AG09319 (cell line): ENCODE data around the gene BHMT2.
A peak's percentile ranks its signal among the peaks of the same experiment; 100 is the strongest.

ENCODE experiments used
- DNase-seq: peaks from one replicate; pipeline ENCODE4 v3.0.0-alpha.2; 2010; ENCODE audit warnings: low read depth; ENCODE audit errors: extremely low read depth
- TF ChIP-seq, protein P1 (sequence below): IDR thresholded peaks from 2 replicates; pipeline ENCODE4 v1.5.1; 2011; ENCODE audit warnings: low read depth, mild to moderate bottlenecking, inconsistent platforms, low read length, moderate library complexity

BHMT2 gene, protein sequence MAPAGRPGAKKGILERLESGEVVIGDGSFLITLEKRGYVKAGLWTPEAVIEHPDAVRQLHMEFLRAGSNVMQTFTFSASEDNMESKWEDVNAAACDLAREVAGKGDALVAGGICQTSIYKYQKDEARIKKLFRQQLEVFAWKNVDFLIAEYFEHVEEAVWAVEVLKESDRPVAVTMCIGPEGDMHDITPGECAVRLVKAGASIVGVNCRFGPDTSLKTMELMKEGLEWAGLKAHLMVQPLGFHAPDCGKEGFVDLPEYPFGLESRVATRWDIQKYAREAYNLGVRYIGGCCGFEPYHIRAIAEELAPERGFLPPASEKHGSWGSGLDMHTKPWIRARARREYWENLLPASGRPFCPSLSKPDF

DNA sequence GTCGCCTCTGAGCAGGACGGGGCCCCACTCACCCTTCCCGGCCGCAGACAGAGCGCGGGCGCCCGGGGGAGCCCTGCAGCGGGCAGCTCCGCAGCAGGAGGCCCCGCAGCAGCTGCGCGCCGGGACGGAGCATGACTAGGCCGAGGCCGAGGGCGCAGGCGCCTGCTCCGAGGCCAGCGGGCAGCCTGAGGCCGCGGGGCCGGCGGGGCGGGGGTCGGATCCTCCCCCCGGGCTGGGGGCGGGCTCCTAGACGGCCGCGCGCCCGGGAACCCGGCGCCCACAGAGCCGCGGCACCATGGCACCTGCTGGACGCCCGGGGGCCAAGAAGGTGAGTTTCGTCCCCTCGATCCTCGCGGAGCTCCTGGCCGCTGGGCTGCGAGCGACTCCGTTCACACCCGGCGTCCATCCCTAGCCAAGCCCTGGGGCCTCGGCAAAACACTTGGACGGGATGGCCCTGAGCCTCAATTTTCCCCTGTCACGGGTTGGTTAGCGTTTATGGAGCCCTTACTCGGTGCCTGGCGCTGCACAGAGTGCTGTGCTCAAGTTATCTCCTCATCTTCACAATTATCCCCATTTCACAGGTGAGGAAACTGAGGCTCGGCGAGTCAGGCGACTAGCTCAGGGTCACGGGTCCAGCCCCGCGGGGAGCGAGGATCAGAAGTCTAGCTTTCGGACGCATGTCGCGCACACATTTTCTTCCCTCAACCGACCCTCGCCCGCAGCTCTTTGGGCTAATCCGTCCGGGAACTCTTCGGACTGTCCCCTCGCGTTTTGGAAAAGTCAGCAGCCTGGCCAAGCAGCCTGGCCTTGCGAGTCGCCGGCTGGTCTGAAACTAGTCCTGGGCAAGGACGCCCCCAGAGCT, at the start of gene BHMT2, which contains the start of gene DMGDH:
BHMT2 (plus strand) TSS at position 280 of the 862 bp plus-strand sequence; CDS start at position 296, 16 bp downstream.
DMGDH (minus strand) TSS at position 187 of the 862 bp plus-strand sequence; CDS start at position 133, 54 bp downstream.
- TF ChIP-seq, protein P1, sequence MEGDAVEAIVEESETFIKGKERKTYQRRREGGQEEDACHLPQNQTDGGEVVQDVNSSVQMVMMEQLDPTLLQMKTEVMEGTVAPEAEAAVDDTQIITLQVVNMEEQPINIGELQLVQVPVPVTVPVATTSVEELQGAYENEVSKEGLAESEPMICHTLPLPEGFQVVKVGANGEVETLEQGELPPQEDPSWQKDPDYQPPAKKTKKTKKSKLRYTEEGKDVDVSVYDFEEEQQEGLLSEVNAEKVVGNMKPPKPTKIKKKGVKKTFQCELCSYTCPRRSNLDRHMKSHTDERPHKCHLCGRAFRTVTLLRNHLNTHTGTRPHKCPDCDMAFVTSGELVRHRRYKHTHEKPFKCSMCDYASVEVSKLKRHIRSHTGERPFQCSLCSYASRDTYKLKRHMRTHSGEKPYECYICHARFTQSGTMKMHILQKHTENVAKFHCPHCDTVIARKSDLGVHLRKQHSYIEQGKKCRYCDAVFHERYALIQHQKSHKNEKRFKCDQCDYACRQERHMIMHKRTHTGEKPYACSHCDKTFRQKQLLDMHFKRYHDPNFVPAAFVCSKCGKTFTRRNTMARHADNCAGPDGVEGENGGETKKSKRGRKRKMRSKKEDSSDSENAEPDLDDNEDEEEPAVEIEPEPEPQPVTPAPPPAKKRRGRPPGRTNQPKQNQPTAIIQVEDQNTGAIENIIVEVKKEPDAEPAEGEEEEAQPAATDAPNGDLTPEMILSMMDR = no peak
- peak; percentile 3 for DNase-seq

DNA sequence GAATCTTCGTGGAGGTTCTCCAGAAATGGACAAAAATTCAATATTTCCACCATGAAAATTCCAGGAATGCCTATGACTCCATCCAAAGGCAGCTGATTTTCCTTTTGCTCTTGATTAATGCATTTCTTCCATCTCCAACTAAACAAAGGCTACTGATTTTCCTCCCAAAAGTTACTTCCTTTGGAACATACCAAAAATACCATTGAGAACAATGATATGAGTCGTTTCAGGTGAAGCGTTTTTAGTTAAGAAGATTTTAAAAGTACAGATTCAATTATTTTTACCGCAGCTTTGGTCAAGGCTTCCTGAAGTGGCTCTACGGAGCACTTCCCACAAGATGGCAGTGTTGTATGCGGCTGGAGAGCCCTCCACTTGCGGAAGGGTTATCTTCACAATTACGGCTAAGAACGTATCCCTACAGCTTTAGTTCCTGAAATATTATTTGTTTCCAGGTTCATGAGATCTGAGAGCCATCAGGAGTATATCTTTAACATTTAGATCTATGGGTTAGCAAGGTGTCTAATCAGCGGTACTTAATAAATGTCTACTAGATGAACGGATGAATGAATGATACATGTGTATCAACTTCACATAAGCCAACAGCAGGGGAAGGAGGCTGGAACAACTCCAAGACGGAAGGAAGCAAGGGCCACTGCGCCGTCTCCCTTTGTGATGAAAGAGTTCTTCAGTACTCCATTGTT, 48.6 kb upstream of the BHMT2 start:
- peak; percentile 37 for DNase-seq
- TF ChIP-seq, protein P1 = peak; percentile 88

DNA sequence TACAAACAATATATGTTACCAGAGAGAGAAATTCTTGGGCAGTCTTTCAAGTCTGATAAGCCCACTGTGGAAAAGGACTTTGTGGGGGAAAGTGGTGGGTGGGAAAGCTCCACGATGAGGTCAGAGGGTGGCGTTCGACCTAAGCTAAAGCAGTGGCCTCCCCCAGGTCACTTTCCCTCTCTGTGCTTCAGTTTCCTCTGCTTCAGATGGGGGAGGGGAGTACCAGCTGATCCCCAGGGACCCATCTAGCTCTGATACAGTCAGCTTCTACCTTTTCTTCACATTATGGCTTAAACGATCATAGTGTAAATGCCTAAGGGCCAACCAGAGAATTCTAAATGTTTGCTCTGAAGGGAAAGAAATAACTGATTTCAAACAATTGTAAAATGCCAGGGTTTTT, 47.8 kb upstream of the BHMT2 start:
- TF ChIP-seq, protein P1 = no peak
- no peak for DNase-seq

DNA sequence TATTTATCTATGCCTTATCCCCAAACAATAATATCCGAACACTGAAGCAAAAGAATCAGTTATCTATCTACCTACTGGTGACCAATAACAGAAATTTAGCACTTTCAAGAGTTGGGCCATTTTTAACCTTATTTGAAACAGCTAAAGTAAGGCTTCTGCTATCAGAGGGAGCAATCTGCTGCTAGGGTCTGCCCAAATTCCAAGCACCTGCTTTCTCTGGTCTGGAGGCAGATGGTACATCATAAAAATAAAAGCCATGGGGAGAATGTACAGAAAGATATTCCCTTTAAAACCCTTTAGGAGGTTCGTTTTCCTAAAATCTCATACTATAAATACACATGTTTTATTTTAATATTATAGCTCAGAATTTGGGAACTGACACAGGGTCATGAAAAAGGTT, 46.8 kb upstream of the BHMT2 start:
- DNase-seq = no peak
- TF ChIP-seq, protein P1 = no peak

DNA sequence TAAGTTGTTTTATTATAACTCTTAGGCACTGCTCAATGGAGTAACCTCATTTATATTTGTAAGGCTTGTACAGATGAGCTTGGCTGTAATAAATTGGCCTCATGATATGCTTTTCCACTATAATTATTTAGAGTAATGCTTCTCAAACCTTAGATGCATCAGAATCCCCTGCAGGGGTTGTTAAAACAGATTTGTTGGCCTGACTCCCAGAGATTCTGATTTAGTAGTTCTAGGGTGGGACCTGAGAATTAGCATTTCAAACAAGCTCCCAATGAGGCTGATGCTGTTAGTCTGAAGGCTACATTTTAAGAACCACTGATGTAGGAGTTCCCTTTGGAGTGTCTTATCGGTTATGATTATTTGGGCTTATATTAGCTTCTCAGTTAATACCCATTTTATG, 46.2 kb upstream of the BHMT2 start:
- DNase-seq = no peak
- TF ChIP-seq, protein P1 = no peak

DNA sequence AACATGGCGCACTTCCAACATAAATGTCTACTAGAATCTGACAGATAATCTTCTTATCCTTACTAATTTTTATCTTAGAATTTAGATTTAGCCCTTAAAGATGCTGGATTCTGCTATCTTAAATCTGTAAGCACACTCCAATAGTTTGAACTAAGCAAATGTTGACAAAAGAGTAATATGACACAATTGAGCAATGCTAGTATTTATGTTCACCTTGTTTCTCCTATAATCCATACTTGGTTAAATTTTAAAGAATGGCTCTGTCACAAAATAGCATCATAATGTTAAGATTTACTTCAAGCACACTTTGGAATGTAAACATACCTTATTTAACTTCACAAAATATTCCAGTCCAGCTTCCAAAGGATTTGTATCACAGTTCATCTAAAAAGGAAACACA, 45.6 kb upstream of the BHMT2 start:
- no peak for DNase-seq
- TF ChIP-seq, protein P1 = no peak
